Tibial nerve (tissue), 4 donors: ENCODE data around the gene NRXN2.

Experiments used
- CTCF ChIP-seq, 5 experiments: fragments of 200-600 bp in 3 of 5; fragments of 450-650 bp in 2 of 5; sonication (generic) in 3 of 5; IDR thresholded peaks; one replicate each; pipeline ENCODE4 v1.5.1; 2016 to 2019; ENCODE audit warnings: antibody characterized with exemption in 5 of 5, mild to moderate bottlenecking in 3 of 5, moderate library complexity in 2 of 5
- EP300 ChIP-seq, 2 donors: sonication (generic); formaldehyde crosslinking; IDR thresholded peaks; one replicate each; pipeline ENCODE4 v1.6.1; 2017; ENCODE audit warnings: antibody characterized with exemption in 2 of 2, mild to moderate bottlenecking in 1 of 2
- POLR2A ChIP-seq, 2 donors: fragments of 450-650 bp; IDR thresholded peaks; one replicate each; pipeline ENCODE4 v1.6.1; 2017; ENCODE audit warnings: antibody characterized with exemption in 2 of 2, mild to moderate bottlenecking in 2 of 2, moderate library complexity in 2 of 2

GRCh38 chr11:64770120-64770519 lies 47.1 kb upstream of the NRXN2 start:
- TF ChIP-seq CTCF (IDR thresholded peaks at IDR 0.05) (no peak), POLR2A (IDR thresholded peaks at IDR 0.05) (no peak), EP300 (IDR thresholded peaks at IDR 0.05) (no peak)
